ENCODE results near the gene PXT1.

The PXT1 gene

GRCh38 chr6:36423101-36423824 lies 19.4 kb downstream of the PXT1 start (continued):
- TF ChIP-seq ZBTB26 (tag by site-specific recombination; optimal IDR thresholded peaks at IDR 0.05) = peak; percentile 99
- TF ChIP-seq ZNF354C (tag by site-specific recombination; IDR thresholded peaks at IDR 0.05; ENCODE audit: borderline replicate concordance, low read depth) = no peak
- no peak for TF ChIP-seq ZNF48 (tag by site-specific recombination; IDR thresholded peaks at IDR 0.05)
- TF ChIP-seq TSHZ1 (tag by site-specific recombination; IDR thresholded peaks at IDR 0.05; ENCODE audit: borderline replicate concordance) = no peak
- no peak for TF ChIP-seq ZNF670 (tag by site-specific recombination; IDR thresholded peaks at IDR 0.05; ENCODE audit: low read depth)
- TF ChIP-seq ZNF362 (tag by site-specific recombination; IDR thresholded peaks at IDR 0.05) = no peak
- TF ChIP-seq ZNF473 (tag by site-specific recombination; IDR thresholded peaks at IDR 0.05) = no peak
- no peak for TF ChIP-seq ZNF776 (tag by site-specific recombination; IDR thresholded peaks at IDR 0.05; ENCODE audit: borderline replicate concordance)
- no peak for TF ChIP-seq ZNF416 (tag by site-specific recombination; IDR thresholded peaks at IDR 0.05)
- TF ChIP-seq HOXD13 (CRISPR knock-in tag; IDR thresholded peaks at IDR 0.05; ENCODE audit: borderline replicate concordance) = no peak
- no peak for TF ChIP-seq ZSCAN23 (tag by site-specific recombination; IDR thresholded peaks at IDR 0.05)
- TF ChIP-seq ZNF2 (tag by site-specific recombination; IDR thresholded peaks at IDR 0.05) = peak; percentile 72; the same call in 1 of the 2 replicates
- TF ChIP-seq ZNF658 (tag by site-specific recombination; IDR thresholded peaks at IDR 0.05) = no peak
- TF ChIP-seq GFI1B (tag by site-specific recombination; IDR thresholded peaks at IDR 0.05) = no peak
- peak; percentile 77 for TF ChIP-seq ZBTB17 (tag by site-specific recombination; IDR thresholded peaks at IDR 0.05)
- no peak for TF ChIP-seq ZNF529 (tag by site-specific recombination; IDR thresholded peaks at IDR 0.05; ENCODE audit: insufficient replicate concordance)
- TF ChIP-seq ZBTB20 (tag by site-specific recombination; IDR thresholded peaks at IDR 0.05) = peak; percentile 34; the same call in 1 of the 2 replicates
- peak; percentile 94 for TF ChIP-seq ZNF335 (tag by site-specific recombination; conservative IDR thresholded peaks at IDR 0.05)
- no peak for TF ChIP-seq SALL2 (tag by site-specific recombination; IDR thresholded peaks at IDR 0.05; ENCODE audit: borderline replicate concordance)
- TF ChIP-seq ZSCAN5A (tag by site-specific recombination; IDR thresholded peaks at IDR 0.05) = no peak
- no peak for TF ChIP-seq ZNF391 (tag by site-specific recombination; IDR thresholded peaks at IDR 0.05; ENCODE audit: borderline replicate concordance, low read depth)
- TF ChIP-seq ZSCAN18 (tag by site-specific recombination; IDR thresholded peaks at IDR 0.05) = no peak
- TF ChIP-seq ZNF830 (tag by site-specific recombination; IDR thresholded peaks at IDR 0.05; ENCODE audit: low read depth) = no peak
- no peak for TF ChIP-seq REST (tag by site-specific recombination; IDR thresholded peaks at IDR 0.05)
- 0 out of 2 replicates have a peak, but pooled peaks have one; percentile 37 for TF ChIP-seq ZNF341 (tag by site-specific recombination; IDR thresholded peaks at IDR 0.05; ENCODE audit: low read depth)
- peak; percentile 65 for TF ChIP-seq OSR2 (tag by site-specific recombination; IDR thresholded peaks at IDR 0.05)

Data from HEK293 (cell line).